WERI-Rb-1 (cell line): ENCODE results near the gene GPR139.

ENCODE experiments used
- DNase-seq: peaks from one replicate; pipeline ENCODE4 v3.0.0-alpha.2; 2020
- H3K27ac ChIP-seq: fragments of 250-450 bp; sonication (Bioruptor Pico); 2 replicates; pipeline ENCODE4 v1.5.1; 2020; ENCODE audit warnings: mild to moderate bottlenecking, moderate library complexity
- H3K27me3 ChIP-seq: fragments of 250-450 bp; sonication (Bioruptor Pico); 2 replicates; pipeline ENCODE4 v1.5.1; 2021; ENCODE audit warnings: mild to moderate bottlenecking, low read depth, moderate library complexity; ENCODE audit not compliant: insufficient read depth, severe bottlenecking
- H3K36me3 ChIP-seq: fragments of 250-450 bp; sonication (Bioruptor Pico); 2 replicates; pipeline ENCODE4 v1.5.1; 2020; ENCODE audit warnings: mild to moderate bottlenecking, moderate library complexity
- H3K4me3 ChIP-seq: 2 replicates; pipeline ENCODE4 v1.5.1; 2011; ENCODE audit warnings: low read depth, mild to moderate bottlenecking, control low read depth, low read length
- H3K9me3 ChIP-seq: fragments of 250-450 bp; sonication (Bioruptor Pico); 2 replicates; pipeline ENCODE4 v1.5.1; 2021; ENCODE audit warnings: mild to moderate bottlenecking, moderate library complexity; ENCODE audit not compliant: severe bottlenecking
- CTCF ChIP-seq: IDR thresholded peaks from 2 replicates; pipeline ENCODE4 v1.5.1; 2011; ENCODE audit warnings: low read depth, mild to moderate bottlenecking, control low read depth, inconsistent platforms, low read length

GPR139 gene

GRCh38 chr16:20073203-20074098, at the start of gene GPR139:
TSS of gene GPR139 (minus strand) at chr16:20073890. CDS start at chr16:20073616, 274 bp downstream.
- no peaks in the 10 kb centered on the region for H3K36me3 ChIP-seq
- peaks cover 81% of the 10 kb centered on the region for H3K27me3 ChIP-seq
- H3K9me3 ChIP-seq, result peaks cover 2% of the 10 kb centered on the region
- H3K27ac ChIP-seq, result no peak within 1 kb of the TSS
- no peak for TF ChIP-seq CTCF
- DNase-seq, result no peak
- H3K4me3 ChIP-seq, result no peak within 1 kb of the TSS

DNA sequence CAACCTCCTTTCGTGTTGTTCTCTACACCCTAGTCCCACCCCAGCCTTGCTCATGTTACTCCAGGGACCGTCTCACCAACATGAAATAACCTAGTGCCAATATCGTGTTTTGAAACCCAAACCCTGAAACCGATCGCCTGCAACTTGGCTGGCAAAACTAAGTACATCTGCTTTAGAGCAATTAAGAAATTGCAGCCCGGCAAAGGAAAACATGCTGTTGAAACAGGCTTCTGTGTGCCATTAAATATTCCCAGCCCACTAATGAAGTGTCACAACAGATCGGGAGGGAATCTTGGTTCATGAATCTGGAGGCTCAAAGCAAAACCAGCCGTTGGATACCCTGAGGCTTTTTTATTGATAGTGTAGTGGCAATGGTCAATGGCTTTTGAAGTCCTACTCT, 48.3 kb upstream of the GPR139 start:
- Histone ChIP-seq H3K27ac (no peak overlapping the region), H3K27me3 (peaks cover 83% of the 10 kb centered on the region), H3K9me3 (peaks cover 4% of the 10 kb centered on the region), H3K36me3 (no peaks in the 10 kb centered on the region), H3K4me3 (no peak overlapping the region)
- TF ChIP-seq CTCF, result no peak
- DNase-seq, result no peak

GRCh38 chr16:20114356-20114755, 40.7 kb upstream of the GPR139 start:
- Histone ChIP-seq H3K36me3 (no peaks in the 10 kb centered on the region), H3K27ac (no peak overlapping the region), H3K27me3 (peaks cover 59% of the 10 kb centered on the region), H3K4me3 (no peak overlapping the region), H3K9me3 (no peaks in the 10 kb centered on the region)
- TF ChIP-seq CTCF, result no peak
- no peak for DNase-seq

DNA sequence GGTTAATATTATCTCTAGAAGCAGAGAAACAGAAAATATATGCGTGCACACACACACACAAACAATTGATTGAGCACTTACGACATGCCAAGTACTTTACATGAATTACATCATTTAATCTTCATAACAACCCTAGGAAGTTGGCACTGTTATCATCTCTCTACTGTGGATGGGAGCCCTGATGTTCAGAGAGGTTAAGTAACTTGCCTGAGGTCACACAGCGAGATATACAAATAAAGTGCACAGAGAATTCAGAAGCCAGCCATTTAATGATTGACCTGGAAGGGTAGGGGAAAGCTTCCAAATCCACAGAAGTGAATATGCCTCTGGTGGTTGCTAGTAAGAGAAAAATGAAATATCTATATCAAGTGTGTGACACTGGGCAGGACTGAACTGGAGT, 37.5 kb upstream of the GPR139 start:
- TF ChIP-seq CTCF, result no peak
- H3K27ac ChIP-seq, result no peak overlapping the region
- peaks cover 4% of the 10 kb centered on the region for H3K9me3 ChIP-seq
- H3K27me3 ChIP-seq, result peaks cover 58% of the 10 kb centered on the region
- no peaks in the 10 kb centered on the region for H3K36me3 ChIP-seq
- H3K4me3 ChIP-seq, result no peak overlapping the region
- no peak for DNase-seq

GRCh38 chr16:20107083-20107482, 33.4 kb upstream of the GPR139 start:
- no peaks in the 10 kb centered on the region for H3K36me3 ChIP-seq
- H3K27ac ChIP-seq, result no peak overlapping the region
- H3K9me3 ChIP-seq, result peaks cover 4% of the 10 kb centered on the region
- H3K4me3 ChIP-seq, result no peak overlapping the region
- DNase-seq, result no peak
- no peak for TF ChIP-seq CTCF
- H3K27me3 ChIP-seq, result peaks cover 67% of the 10 kb centered on the region
